Endothelial cell of umbilical vein (primary cell): ENCODE measurements around the gene LYPLAL1.

Experiments used
- FOS ChIP-seq: IDR thresholded peaks from 2 replicates; pipeline ENCODE4 v1.6.1; 2011; ENCODE audit warnings: mild to moderate bottlenecking, low read length, moderate library complexity, borderline replicate concordance; ENCODE audit not compliant: insufficient read depth
- POLR2A ChIP-seq: IDR thresholded peaks from 2 replicates; pipeline ENCODE4 v1.6.1; 2012; ENCODE audit warnings: low read depth, mild to moderate bottlenecking, control low read depth, low read length
- POLR2AphosphoS5 ChIP-seq: IDR thresholded peaks from 2 replicates; pipeline ENCODE4 v1.6.1; 2012; ENCODE audit warnings: low read depth, mild to moderate bottlenecking, control low read depth, low read length, moderate library complexity; ENCODE audit not compliant: insufficient read depth
- TF ChIP-seq, protein P1 (sequence below), 2 donors: IDR thresholded peaks; 1 replicate in 1 of 2; 2 replicates in 1 of 2; pipeline ENCODE4 v1.5.1; 2011; ENCODE audit warnings: low read length in 2 of 2, mild to moderate bottlenecking in 2 of 2, moderate library complexity in 2 of 2, control low read depth in 1 of 2, inconsistent platforms in 1 of 2, low read depth in 1 of 2; ENCODE audit not compliant: insufficient read depth in 1 of 2; ENCODE audit errors: extremely low read depth in 1 of 2

DNA sequence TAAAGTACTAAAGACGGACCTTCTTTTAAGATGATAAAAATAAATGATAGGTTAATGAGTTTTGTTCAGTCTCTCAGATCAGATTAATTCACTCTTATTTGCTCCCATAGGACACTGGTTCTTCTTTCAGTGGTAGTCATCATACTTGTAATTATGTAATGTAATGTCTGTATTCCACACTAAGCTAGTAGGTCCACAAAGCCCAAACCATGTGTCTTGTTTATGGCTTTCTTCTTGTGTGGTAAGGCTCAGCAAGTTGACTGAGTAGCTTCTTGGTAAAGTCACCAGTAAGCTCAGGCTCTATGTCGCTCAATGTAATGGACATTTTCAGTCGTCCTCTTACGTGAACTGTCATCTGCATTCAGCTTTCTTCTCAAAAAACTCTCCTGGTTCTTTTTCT lies 2.5 kb downstream of the LYPLAL1 start:
- no peak for TF ChIP-seq POLR2A
- TF ChIP-seq, protein P1, sequence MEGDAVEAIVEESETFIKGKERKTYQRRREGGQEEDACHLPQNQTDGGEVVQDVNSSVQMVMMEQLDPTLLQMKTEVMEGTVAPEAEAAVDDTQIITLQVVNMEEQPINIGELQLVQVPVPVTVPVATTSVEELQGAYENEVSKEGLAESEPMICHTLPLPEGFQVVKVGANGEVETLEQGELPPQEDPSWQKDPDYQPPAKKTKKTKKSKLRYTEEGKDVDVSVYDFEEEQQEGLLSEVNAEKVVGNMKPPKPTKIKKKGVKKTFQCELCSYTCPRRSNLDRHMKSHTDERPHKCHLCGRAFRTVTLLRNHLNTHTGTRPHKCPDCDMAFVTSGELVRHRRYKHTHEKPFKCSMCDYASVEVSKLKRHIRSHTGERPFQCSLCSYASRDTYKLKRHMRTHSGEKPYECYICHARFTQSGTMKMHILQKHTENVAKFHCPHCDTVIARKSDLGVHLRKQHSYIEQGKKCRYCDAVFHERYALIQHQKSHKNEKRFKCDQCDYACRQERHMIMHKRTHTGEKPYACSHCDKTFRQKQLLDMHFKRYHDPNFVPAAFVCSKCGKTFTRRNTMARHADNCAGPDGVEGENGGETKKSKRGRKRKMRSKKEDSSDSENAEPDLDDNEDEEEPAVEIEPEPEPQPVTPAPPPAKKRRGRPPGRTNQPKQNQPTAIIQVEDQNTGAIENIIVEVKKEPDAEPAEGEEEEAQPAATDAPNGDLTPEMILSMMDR (IDR thresholded peaks at IDR 0.05; ENCODE audit: extremely low read depth in 1 of 2, insufficient read depth in 1 of 2, low read depth in 1 of 2, low read length in 2 of 2) = no peak
- TF ChIP-seq FOS = no peak
- TF ChIP-seq POLR2AphosphoS5 = no peak
